ENCODE results near the gene SLC5A9. TPM values are rescaled to one million over a fixed set of nuclear protein-coding genes. Genes with fewer than 3 reads are reported as not detected.

SLC5A9 gene
- polyA plus RNA-seq, 3 donors, result 0.06 to 2.5 (median 0.45) TPM

DNA sequence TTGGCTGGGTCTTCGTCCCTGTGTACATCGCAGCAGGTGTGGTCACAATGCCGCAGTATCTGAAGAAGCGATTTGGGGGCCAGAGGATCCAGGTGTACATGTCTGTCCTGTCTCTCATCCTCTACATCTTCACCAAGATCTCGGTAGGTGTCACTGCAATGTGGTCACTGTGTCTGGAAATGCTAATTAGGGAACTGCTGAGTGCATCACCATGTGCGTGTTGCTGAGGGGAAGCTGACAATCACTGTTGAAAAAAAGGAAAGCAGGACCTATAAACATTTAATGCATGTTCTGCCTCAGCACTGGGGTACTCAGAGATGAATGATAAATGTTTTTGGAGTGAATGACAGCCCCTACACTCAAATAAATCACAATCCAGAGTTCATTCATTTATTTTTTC, 6.8 kb downstream of the SLC5A9 start:
- WGBS, 3 donors, result 80 to 86% (median 81%) methylated on average over 6 of the region's 6 CpGs

GRCh38 chr1:48230236-48230635, 7.7 kb downstream of the SLC5A9 start:
- 85 to 88% (median 87%) methylated on average over 4 of the region's 4 CpGs for WGBS, 3 donors
- H3K27ac ChIP-seq (ENCODE audit: low read depth, low read length), result no peak overlapping the region

More for the DNA sequence above, 6.8 kb downstream of the SLC5A9 start:
- no peak overlapping the region for H3K27ac ChIP-seq (ENCODE audit: low read depth, low read length)

DNA sequence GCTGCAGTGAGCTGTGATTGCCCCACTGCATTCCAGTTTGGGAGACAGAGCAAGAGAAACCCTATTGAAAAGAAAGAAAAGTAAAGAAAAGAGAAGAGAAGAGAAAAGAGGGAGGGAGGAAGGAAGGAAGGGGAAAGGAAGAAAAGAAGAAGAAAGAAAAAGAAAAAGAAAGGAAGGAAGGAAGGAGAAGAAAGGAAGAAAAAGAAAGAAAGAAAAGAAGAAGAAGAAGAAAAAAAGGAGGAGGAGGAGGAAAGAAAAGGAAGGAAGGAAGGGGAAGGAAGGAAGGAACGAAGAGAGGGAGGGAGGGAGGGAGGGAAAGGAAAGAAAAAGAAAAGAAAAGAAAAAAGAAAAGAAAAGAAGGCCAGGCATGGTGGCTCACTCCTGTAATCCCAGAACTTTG, 10.2 kb downstream of the SLC5A9 start:
- no peak overlapping the region for H3K27ac ChIP-seq (ENCODE audit: low read depth, low read length)
- WGBS, 3 donors, result 73 to 100% (median 88%) methylated on average over 1 of the region's 1 CpG

- 71 to 78% (median 72%) methylated on average over 12 of the region's 12 CpGs for WGBS, 3 donors
- no peak overlapping the region for H3K27ac ChIP-seq (ENCODE audit: low read depth, low read length)
Observed at GRCh38 chr1:48233666-48234485, 11.4 kb downstream of the SLC5A9 start.

- WGBS, 3 donors, result 87 to 95% (median 93%) methylated on average over 13 of the region's 13 CpGs
- H3K27ac ChIP-seq (ENCODE audit: low read depth, low read length), result no peak overlapping the region
Observed at GRCh38 chr1:48235652-48236051, 13.1 kb downstream of the SLC5A9 start.

DNA sequence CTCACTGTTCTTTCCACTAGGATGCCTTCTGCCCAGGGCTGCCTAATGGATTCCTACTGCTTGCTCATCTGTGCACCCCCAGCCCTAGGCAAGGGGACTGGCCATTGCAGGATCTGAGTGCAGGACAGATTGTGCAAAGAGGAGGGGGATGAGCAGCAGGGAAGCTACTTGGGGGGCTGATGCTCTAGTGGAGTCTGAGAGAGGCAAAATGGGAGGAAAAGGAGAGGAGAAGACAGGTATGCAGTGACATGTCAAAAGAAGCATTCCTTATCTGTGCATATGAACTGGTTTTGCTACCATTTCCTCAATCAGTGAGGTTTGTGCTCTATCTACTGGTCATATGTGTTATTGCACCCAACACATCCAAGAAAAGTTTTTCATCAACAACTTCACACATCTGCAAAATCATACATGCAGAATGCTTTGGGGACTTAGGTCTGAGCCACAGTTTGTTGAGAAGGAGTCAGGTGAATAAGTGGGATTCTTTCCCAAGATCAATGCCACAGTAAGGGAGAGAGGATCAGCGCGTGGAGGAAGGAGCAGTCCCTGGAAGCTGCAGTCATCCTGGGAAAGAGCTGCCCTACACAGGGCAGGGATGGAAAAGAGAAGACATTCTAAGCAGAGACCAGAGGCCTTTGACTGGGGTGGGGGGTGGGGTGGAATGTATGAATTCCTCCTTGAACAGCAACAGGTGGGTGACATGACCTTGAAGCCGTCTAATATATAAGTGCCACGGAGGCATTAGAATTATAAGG, 14.4 kb downstream of the SLC5A9 start:
- WGBS, 3 donors, result 52 to 80% (median 78%) methylated on average over 4 of the region's 4 CpGs
- H3K27ac ChIP-seq (ENCODE audit: low read depth, low read length), result no peak overlapping the region

GRCh38 chr1:48242141-48242736, 19.7 kb downstream of the SLC5A9 start:
- H3K27ac ChIP-seq (ENCODE audit: low read depth, low read length), result no peak overlapping the region
- WGBS, 3 donors, result 85 to 90% (median 90%) methylated on average over 12 of the region's 12 CpGs

- 20 to 56% (median 23%) methylated on average over 2 of the region's 2 CpGs for WGBS, 3 donors
- no peak overlapping the region for H3K27ac ChIP-seq (ENCODE audit: low read depth, low read length)
Observed at GRCh38 chr1:48245106-48245505, 22.6 kb downstream of the SLC5A9 start.

DNA sequence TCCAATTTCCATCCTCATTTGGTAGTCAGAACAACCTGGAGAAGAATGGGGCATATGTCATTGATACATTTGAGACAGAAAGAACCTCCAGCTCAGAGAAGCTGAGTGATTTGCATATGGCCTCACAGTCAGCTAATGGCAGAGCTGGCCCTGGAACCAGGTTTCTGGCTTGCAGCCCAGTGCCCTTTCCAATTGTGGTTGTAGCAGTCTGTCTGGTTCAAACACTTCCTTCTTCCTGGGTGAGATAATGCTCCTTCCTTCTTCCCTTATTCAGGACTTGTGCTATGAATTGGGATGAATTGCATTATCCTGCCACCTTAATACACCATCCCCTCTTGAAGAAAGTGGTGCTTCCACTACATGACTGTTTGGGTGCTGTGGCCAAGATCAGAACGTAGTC, 24.2 kb downstream of the SLC5A9 start:
- no peak overlapping the region for H3K27ac ChIP-seq (ENCODE audit: low read depth, low read length)
- 73 to 89% (median 75%) methylated on average over 1 of the region's 1 CpG for WGBS, 3 donors

GRCh38 chr1:48248356-48248755, 25.8 kb downstream of the SLC5A9 start:
- H3K27ac ChIP-seq (ENCODE audit: low read depth, low read length), result no peak overlapping the region
- 86 to 94% (median 93%) methylated on average over 4 of the region's 4 CpGs for WGBS, 3 donors

DNA sequence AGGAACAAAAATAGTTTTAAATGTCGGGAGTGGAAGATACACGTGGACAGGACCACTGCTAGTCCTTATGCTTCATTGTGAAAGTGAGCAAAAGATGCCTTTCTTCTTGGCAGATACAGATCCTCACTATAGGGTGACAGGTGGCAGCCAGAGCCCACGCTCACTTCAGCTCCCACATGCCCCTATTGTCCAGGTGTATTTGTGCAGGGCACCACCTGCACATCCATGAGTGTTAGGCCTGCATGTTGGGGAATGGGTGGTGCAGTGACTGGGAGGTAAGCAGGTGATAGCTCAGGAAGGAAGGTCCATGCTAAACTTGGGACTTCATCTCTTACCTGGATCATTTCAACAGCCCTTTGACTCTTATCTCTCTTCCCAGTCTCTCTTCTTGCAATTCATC, 27.4 kb downstream of the SLC5A9 start:
- WGBS, 3 donors, result 87 to 99% (median 95%) methylated on average over 3 of the region's 3 CpGs
- H3K27ac ChIP-seq (ENCODE audit: low read depth, low read length), result no peak overlapping the region

GRCh38 chr1:48250572-48250971, 28.1 kb downstream of the SLC5A9 start:
- 39 to 47% (median 41%) methylated on average over 3 of the region's 3 CpGs for WGBS, 3 donors
- H3K27ac ChIP-seq (ENCODE audit: low read depth, low read length), result no peak overlapping the region

GRCh38 chr1:48251323-48251722, 28.8 kb downstream of the SLC5A9 start:
- H3K27ac ChIP-seq (ENCODE audit: low read depth, low read length), result no peak overlapping the region
- 84 to 92% (median 86%) methylated on average over 2 of the region's 2 CpGs for WGBS, 3 donors

GRCh38 chr1:48251821-48252220, 29.3 kb downstream of the SLC5A9 start:
- H3K27ac ChIP-seq (ENCODE audit: low read depth, low read length), result no peak overlapping the region
- whole genome bisulfite sequencing, 3 donors, result 83 to 92% (median 91%) methylated on average over 3 of the region's 3 CpGs

DNA sequence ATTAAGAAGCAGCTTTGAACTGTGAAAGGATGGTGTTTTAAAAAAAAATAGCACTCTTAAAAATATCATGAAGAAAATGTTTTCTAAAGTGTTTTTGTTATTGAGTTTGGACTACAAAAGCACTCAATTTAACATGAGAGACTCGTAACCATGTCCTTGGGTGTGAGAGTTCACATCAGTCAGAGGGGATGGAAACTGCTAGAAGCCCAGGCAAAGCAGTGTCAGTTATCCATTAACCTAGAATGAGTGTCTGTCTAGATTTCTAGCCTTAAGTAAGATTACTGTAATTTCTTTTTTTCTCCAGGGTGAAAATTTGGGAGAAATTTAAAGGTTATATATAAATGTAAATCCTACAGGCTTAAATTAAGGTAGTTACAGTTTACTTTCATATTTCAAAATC, 31.7 kb downstream of the SLC5A9 start:
- WGBS, 3 donors, result 69 to 89% (median 89%) methylated on average over 1 of the region's 1 CpG
- H3K27ac ChIP-seq (ENCODE audit: low read depth, low read length), result no peak overlapping the region

- 100% methylated on average over 1 of the region's 1 CpG for WGBS, 3 donors
- no peak overlapping the region for H3K27ac ChIP-seq (ENCODE audit: low read depth, low read length)
Observed at GRCh38 chr1:48258106-48258505, 35.6 kb downstream of the SLC5A9 start.

- no peak overlapping the region for H3K27ac ChIP-seq (ENCODE audit: low read depth, low read length)
Observed at GRCh38 chr1:48261881-48262400, 39.4 kb downstream of the SLC5A9 start.

DNA sequence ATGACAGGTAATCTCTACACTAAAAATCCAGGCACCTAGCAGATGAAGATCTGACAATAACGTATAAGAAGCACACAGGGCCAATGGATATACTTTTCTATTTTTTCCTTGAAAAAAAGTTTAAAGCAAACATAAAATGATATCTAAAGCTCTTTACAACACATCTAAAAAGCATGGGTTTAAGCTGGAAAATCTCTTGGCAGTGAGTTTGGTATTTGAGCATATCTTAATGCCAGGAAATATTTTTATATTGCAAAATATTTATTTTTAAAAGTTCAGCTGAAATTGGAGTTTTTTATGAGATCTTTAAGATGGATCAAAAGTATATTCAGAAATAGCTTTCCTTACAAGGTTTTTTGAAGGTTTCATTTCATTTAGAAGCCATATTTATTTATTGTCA, 40.5 kb downstream of the SLC5A9 start:
- 34 to 55% (median 55%) methylated on average over 1 of the region's 1 CpG for WGBS, 3 donors
- no peak overlapping the region for H3K27ac ChIP-seq (ENCODE audit: low read depth, low read length)

GRCh38 chr1:48266576-48266975, 44.1 kb downstream of the SLC5A9 start:
- no peak overlapping the region for H3K27ac ChIP-seq (ENCODE audit: low read depth, low read length)
- WGBS, 3 donors, result 60 to 69% (median 62%) methylated on average over 2 of the region's 2 CpGs

All from adipose tissue (tissue), 3 donors.